Measurements from ENCODE around the gene TNFSF13B.

- TF ChIP-seq, protein P1, sequence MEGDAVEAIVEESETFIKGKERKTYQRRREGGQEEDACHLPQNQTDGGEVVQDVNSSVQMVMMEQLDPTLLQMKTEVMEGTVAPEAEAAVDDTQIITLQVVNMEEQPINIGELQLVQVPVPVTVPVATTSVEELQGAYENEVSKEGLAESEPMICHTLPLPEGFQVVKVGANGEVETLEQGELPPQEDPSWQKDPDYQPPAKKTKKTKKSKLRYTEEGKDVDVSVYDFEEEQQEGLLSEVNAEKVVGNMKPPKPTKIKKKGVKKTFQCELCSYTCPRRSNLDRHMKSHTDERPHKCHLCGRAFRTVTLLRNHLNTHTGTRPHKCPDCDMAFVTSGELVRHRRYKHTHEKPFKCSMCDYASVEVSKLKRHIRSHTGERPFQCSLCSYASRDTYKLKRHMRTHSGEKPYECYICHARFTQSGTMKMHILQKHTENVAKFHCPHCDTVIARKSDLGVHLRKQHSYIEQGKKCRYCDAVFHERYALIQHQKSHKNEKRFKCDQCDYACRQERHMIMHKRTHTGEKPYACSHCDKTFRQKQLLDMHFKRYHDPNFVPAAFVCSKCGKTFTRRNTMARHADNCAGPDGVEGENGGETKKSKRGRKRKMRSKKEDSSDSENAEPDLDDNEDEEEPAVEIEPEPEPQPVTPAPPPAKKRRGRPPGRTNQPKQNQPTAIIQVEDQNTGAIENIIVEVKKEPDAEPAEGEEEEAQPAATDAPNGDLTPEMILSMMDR (IDR thresholded peaks at IDR 0.05) = no peak
- TF ChIP-seq POLR2A (IDR thresholded peaks at IDR 0.05) = no peak
Measured at GRCh38 chr13:108272333-108272732, 2.8 kb downstream of the TNFSF13B start.
